Brain microvascular endothelial cell (primary cell): ENCODE results near the gene CCDC150.
"Not testable (repeated sequence)": the region's sequence is repeated elsewhere in the genome, so short reads cannot be mapped to it uniquely, and the experiment has no call there.

Experiments used
- DNase-seq: peaks from one replicate; pipeline ENCODE4 v3.0.0-alpha.2; 2020
- H3K27ac ChIP-seq: fragments of 250-450 bp; sonication (Bioruptor Pico); 2 replicates; pipeline ENCODE4 v1.5.1; 2020; ENCODE audit warnings: mild to moderate bottlenecking, moderate library complexity
- H3K27me3 ChIP-seq: fragments of 250-450 bp; sonication (Bioruptor Pico); replicated peaks from 2 replicates; pipeline ENCODE4 v1.5.1; 2020; ENCODE audit warnings: mild to moderate bottlenecking
- H3K36me3 ChIP-seq: fragments of 250-450 bp; sonication (Bioruptor Pico); replicated peaks from 2 replicates; pipeline ENCODE4 v1.5.1; 2020; ENCODE audit warnings: mild to moderate bottlenecking
- H3K4me3 ChIP-seq: 2 replicates; pipeline ENCODE4 v1.5.1; 2011; ENCODE audit warnings: low read depth, mild to moderate bottlenecking, control low read depth, low read length, moderate library complexity
- CTCF ChIP-seq: IDR thresholded peaks from 2 replicates; pipeline ENCODE4 v1.5.1; 2011; ENCODE audit warnings: low read depth, mild to moderate bottlenecking, moderate library complexity, low read length, control low read depth, inconsistent platforms; ENCODE audit errors: missing control alignments
- in situ Hi-C: cut with HindIII; loops from 2 replicates; pipeline ENCODE4 v1.10.0; 2017; ENCODE audit warnings: low sequenced_read_pairs, low pct_ligation_motif_present

CCDC150 gene

DNA sequence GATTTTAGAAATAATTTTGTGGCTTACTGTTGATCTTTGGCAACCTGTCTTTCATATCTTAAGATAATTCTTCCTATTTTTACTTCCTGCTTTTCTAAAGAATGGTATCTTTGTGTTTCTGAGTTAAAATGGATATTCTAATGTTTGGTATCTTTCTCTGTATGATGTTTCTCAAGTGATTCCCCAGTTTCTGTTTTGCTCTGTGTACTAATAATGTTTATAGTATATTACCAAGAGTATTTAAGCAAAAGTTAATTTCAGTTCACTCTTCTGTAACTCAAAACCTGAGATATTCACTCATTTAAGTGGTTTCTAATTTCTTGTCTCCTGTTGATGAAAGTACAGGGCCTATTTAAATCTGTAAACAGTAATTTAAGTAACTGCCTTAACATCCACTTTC is 58.3 kb downstream of the CCDC150 start:
- Histone ChIP-seq H3K4me3 (no peak overlapping the region), H3K36me3 (no peaks in the 10 kb centered on the region), H3K27ac (no peak overlapping the region), H3K27me3 (no peaks in the 10 kb centered on the region)
- DNase-seq: no peak
- TF ChIP-seq CTCF: no peak
- in situ Hi-C loops: no loop called here

GRCh38 chr2:196702641-196703040 is 63.1 kb downstream of the CCDC150 start:
- in situ Hi-C loops: no loop called here
- Histone ChIP-seq H3K27ac (no peak overlapping the region), H3K36me3 (no peaks in the 10 kb centered on the region), H3K4me3 (no peak overlapping the region), H3K27me3 (no peaks in the 10 kb centered on the region)
- no peak for TF ChIP-seq CTCF
- no peak for DNase-seq

DNA sequence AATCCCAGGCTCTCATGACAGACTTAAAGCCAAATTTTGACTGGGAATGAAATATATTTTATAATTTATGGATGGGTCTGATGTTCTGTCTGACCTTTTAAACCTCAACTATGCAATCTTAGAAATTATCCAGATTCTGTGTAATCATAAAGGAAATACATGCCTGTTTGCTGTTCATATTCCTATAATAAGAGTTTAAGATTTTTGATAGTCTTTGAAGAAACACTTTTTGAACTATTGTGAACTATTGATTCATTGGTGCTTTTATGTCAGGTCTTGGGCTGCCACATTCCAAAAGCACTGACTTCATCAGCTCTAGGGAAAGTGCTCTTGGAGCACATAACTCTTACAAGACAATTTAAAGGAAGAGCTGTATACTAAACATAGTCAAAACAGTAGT is 64.2 kb downstream of the CCDC150 start:
- DNase-seq: no peak

DNA sequence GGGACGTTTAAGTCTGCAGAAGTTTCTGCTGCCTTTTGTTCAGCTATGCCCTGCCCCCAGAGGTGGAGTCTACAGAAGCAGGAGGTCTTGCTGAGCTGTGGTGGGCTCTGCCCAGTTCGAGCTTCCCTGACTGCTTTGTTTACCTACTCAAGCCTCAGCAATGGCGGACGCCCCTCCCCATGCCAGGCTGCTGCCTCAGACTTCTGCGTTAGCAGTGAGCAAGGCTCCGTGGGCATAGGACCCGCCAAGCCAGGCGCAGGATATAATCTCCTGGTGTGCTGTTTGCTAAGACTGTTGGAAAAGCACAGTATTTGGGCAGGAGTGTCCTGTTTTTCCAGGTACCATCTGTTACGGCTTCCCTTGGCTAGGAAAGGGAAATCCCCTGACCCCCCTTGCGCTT is 70.5 kb downstream of the CCDC150 start:
- H3K27ac ChIP-seq, H3K4me3 ChIP-seq, H3K36me3 ChIP-seq, DNase-seq, in situ Hi-C loops, H3K27me3 ChIP-seq: not testable (repeated sequence)

More for the DNA sequence above, 64.2 kb downstream of the CCDC150 start:
- no peaks in the 10 kb centered on the region for H3K36me3 ChIP-seq
- TF ChIP-seq CTCF: no peak
- H3K27ac ChIP-seq: no peak overlapping the region
- no peak overlapping the region for H3K4me3 ChIP-seq
- no peaks in the 10 kb centered on the region for H3K27me3 ChIP-seq
- in situ Hi-C loops: no loop called here

GRCh38 chr2:196711625-196712024 is 72.1 kb downstream of the CCDC150 start:
- DNase-seq: no peak
- H3K27ac ChIP-seq: no peak overlapping the region
- in situ Hi-C loops: no loop called here
- no peaks in the 10 kb centered on the region for H3K27me3 ChIP-seq
- no peak for TF ChIP-seq CTCF
- H3K36me3 ChIP-seq: no peaks in the 10 kb centered on the region
- H3K4me3 ChIP-seq: no peak overlapping the region

GRCh38 chr2:196712867-196713266 is 73.4 kb downstream of the CCDC150 start:
- no peak for DNase-seq
- no peaks in the 10 kb centered on the region for H3K27me3 ChIP-seq
- in situ Hi-C loops: no loop called here
- H3K4me3 ChIP-seq: no peak overlapping the region
- no peak for TF ChIP-seq CTCF
- H3K36me3 ChIP-seq: no peaks in the 10 kb centered on the region
- no peak overlapping the region for H3K27ac ChIP-seq
